ENCODE measurements around the gene CLBA1. TPM values are rescaled to one million over a fixed set of nuclear protein-coding genes. Genes with fewer than 3 reads are reported as not detected.

CLBA1 gene
- total RNA-seq (5.1 TPM), polyA plus RNA-seq (ENCODE audit: insufficient read depth in 1 of 8, insufficient read length in 8 of 8, low replicate concordance in 1 of 8) (1 to 10 TPM; 3.5 to 7.1 (median 4.5) TPM)
- long read RNA-seq, donor 1, partial matches to known transcripts: 0 of 3 reads
- long read RNA-seq, donor 1, other reads (novel, unspliced or antisense): 0 of 3 reads
- long read RNA-seq, donor 2: 0 reads
- long read RNA-seq, donor 3, partial matches to known transcripts: 0 of 2 reads
- long read RNA-seq, donor 3, other reads (novel, unspliced or antisense): 0 of 2 reads
- long read RNA-seq, donor 4, partial matches to known transcripts: 0 of 1 reads
- long read RNA-seq, donor 4, other reads (novel, unspliced or antisense): 0 of 1 reads
- long read RNA-seq, donor 5, partial matches to known transcripts: 0 of 1 reads
- long read RNA-seq, donor 5, other reads (novel, unspliced or antisense): 0 of 1 reads
- long read RNA-seq, donor 6, partial matches to known transcripts: 0 of 2 reads
- long read RNA-seq, donor 6, other reads (novel, unspliced or antisense): 0 of 2 reads
- long read RNA-seq, donor 7, partial matches to known transcripts: 0 of 3 reads
- long read RNA-seq, donor 7, other reads (novel, unspliced or antisense): 0 of 3 reads
- long read RNA-seq, donor 8, partial matches to known transcripts: 0 of 2 reads
- long read RNA-seq, donor 8, other reads (novel, unspliced or antisense): 0 of 2 reads
- long read RNA-seq, donor 9: 0 reads
- long read RNA-seq, donor 10: 0 reads
- long read RNA-seq, donor 11, partial matches to known transcripts: 0 of 1 reads
- long read RNA-seq, donor 11, other reads (novel, unspliced or antisense): 0 of 1 reads

- no peaks in the 10 kb centered on the region for H3K9me3 ChIP-seq (replicated peaks; ENCODE audit: control insufficient read depth, low read depth, low read length)
- H3K4me3 ChIP-seq (ENCODE audit: low read length): peak within 1 kb of the TSS; percentile 55
- peak; percentile 97 for DNase-seq
- peaks cover 39% of the 10 kb centered on the region for H3K4me1 ChIP-seq (ENCODE audit: control insufficient read depth, insufficient read depth, low read length)
- H3K27ac ChIP-seq (ENCODE audit: low read length): no peak within 1 kb of the TSS
- peaks cover 3% of the 10 kb centered on the region for H3K36me3 ChIP-seq (ENCODE audit: control insufficient read depth, insufficient read depth, low read length)
- WGBS (ENCODE audit: insufficient coverage): 2% methylated on average over 77 of the region's 77 CpGs
- no peaks in the 10 kb centered on the region for H3K27me3 ChIP-seq (ENCODE audit: control insufficient read depth, insufficient read depth, low read length)
Observed at GRCh38 chr14:104985675-104986486, at the start of gene CLBA1. Gene CLBA1, plus strand, starts transcription at chr14:104985788. Its CDS starts 644 bp downstream, at chr14:104986432.

- H3K4me3 ChIP-seq (ENCODE audit: low read length): no peak overlapping the region
- DNase-seq: no peak
- peaks cover 31% of the 10 kb centered on the region for H3K4me1 ChIP-seq (ENCODE audit: control insufficient read depth, insufficient read depth, low read length)
- no peaks in the 10 kb centered on the region for H3K36me3 ChIP-seq (ENCODE audit: control insufficient read depth, insufficient read depth, low read length)
- no CpG with 5 or more reads among the region's 2 CpGs for WGBS (ENCODE audit: insufficient coverage)
- H3K27me3 ChIP-seq (ENCODE audit: control insufficient read depth, insufficient read depth, low read length): peaks cover 36% of the 10 kb centered on the region
- no peak overlapping the region for H3K27ac ChIP-seq (ENCODE audit: low read length)
- no peaks in the 10 kb centered on the region for H3K9me3 ChIP-seq (replicated peaks; ENCODE audit: control insufficient read depth, low read depth, low read length)
Observed at GRCh38 chr14:104935955-104936354, 49.6 kb upstream of the CLBA1 start.

- no peak for DNase-seq
- Histone ChIP-seq H3K4me3 (ENCODE audit: low read length) (no peak overlapping the region), H3K36me3 (ENCODE audit: control insufficient read depth, insufficient read depth, low read length) (no peaks in the 10 kb centered on the region), H3K27ac (ENCODE audit: low read length) (no peak overlapping the region), H3K4me1 (ENCODE audit: control insufficient read depth, insufficient read depth, low read length) (peaks cover 25% of the 10 kb centered on the region), H3K9me3 (replicated peaks; ENCODE audit: control insufficient read depth, low read depth, low read length) (no peaks in the 10 kb centered on the region), H3K27me3 (ENCODE audit: control insufficient read depth, insufficient read depth, low read length) (peaks cover 33% of the 10 kb centered on the region)
- 57% methylated on average over 4 of the region's 10 CpGs for WGBS (ENCODE audit: insufficient coverage)
Observed at GRCh38 chr14:104936361-104937155, 49.0 kb upstream of the CLBA1 start.

- Histone ChIP-seq H3K36me3 (ENCODE audit: control insufficient read depth, insufficient read depth, low read length) (no peaks in the 10 kb centered on the region), H3K9me3 (replicated peaks; ENCODE audit: control insufficient read depth, low read depth, low read length) (no peaks in the 10 kb centered on the region), H3K4me3 (ENCODE audit: low read length) (no peak overlapping the region), H3K27me3 (ENCODE audit: control insufficient read depth, insufficient read depth, low read length) (peaks cover 27% of the 10 kb centered on the region), H3K27ac (ENCODE audit: low read length) (no peak overlapping the region), H3K4me1 (ENCODE audit: control insufficient read depth, insufficient read depth, low read length) (peaks cover 19% of the 10 kb centered on the region)
- DNase-seq: no peak
- WGBS (ENCODE audit: insufficient coverage): 62% methylated on average over 3 of the region's 4 CpGs
Observed at GRCh38 chr14:104937161-104937560, 48.4 kb upstream of the CLBA1 start.

- DNase-seq: no peak
- Histone ChIP-seq H3K4me1 (ENCODE audit: control insufficient read depth, insufficient read depth, low read length) (peaks cover 12% of the 10 kb centered on the region), H3K9me3 (replicated peaks; ENCODE audit: control insufficient read depth, low read depth, low read length) (no peaks in the 10 kb centered on the region), H3K36me3 (ENCODE audit: control insufficient read depth, insufficient read depth, low read length) (no peaks in the 10 kb centered on the region), H3K4me3 (ENCODE audit: low read length) (no peak overlapping the region), H3K27me3 (ENCODE audit: control insufficient read depth, insufficient read depth, low read length) (peaks cover 21% of the 10 kb centered on the region), H3K27ac (ENCODE audit: low read length) (no peak overlapping the region)
- 55% methylated on average over 5 of the region's 11 CpGs for WGBS (ENCODE audit: insufficient coverage)
Observed at GRCh38 chr14:104937694-104938365, 47.8 kb upstream of the CLBA1 start.

GRCh38 chr14:104938436-104938835, 47.2 kb upstream of the CLBA1 start:
- no peaks in the 10 kb centered on the region for H3K36me3 ChIP-seq (ENCODE audit: control insufficient read depth, insufficient read depth, low read length)
- peaks cover 9% of the 10 kb centered on the region for H3K4me1 ChIP-seq (ENCODE audit: control insufficient read depth, insufficient read depth, low read length)
- no peak for DNase-seq
- H3K27ac ChIP-seq (ENCODE audit: low read length): no peak overlapping the region
- no peaks in the 10 kb centered on the region for H3K9me3 ChIP-seq (replicated peaks; ENCODE audit: control insufficient read depth, low read depth, low read length)
- H3K4me3 ChIP-seq (ENCODE audit: low read length): no peak overlapping the region
- WGBS (ENCODE audit: insufficient coverage): 83% methylated on average over 1 of the region's 2 CpGs
- H3K27me3 ChIP-seq (ENCODE audit: control insufficient read depth, insufficient read depth, low read length): peaks cover 18% of the 10 kb centered on the region

- WGBS (ENCODE audit: insufficient coverage): 80% methylated on average over 1 of the region's 1 CpG
- Histone ChIP-seq H3K4me3 (ENCODE audit: low read length) (no peak overlapping the region), H3K36me3 (ENCODE audit: control insufficient read depth, insufficient read depth, low read length) (no peaks in the 10 kb centered on the region)
Observed at GRCh38 chr14:104938960-104939359, 46.6 kb upstream of the CLBA1 start.

GRCh38 chr14:104939666-104940410, 45.8 kb upstream of the CLBA1 start:
- peaks cover 6% of the 10 kb centered on the region for H3K4me1 ChIP-seq (ENCODE audit: control insufficient read depth, insufficient read depth, low read length)
- no peak overlapping the region for H3K27ac ChIP-seq (ENCODE audit: low read length)
- WGBS (ENCODE audit: insufficient coverage): 48% methylated on average over 8 of the region's 11 CpGs
- H3K27me3 ChIP-seq (ENCODE audit: control insufficient read depth, insufficient read depth, low read length): peaks cover 10% of the 10 kb centered on the region
- no peak overlapping the region for H3K4me3 ChIP-seq (ENCODE audit: low read length)
- no peaks in the 10 kb centered on the region for H3K9me3 ChIP-seq (replicated peaks; ENCODE audit: control insufficient read depth, low read depth, low read length)
- H3K36me3 ChIP-seq (ENCODE audit: control insufficient read depth, insufficient read depth, low read length): no peaks in the 10 kb centered on the region
- peak; percentile 23 for DNase-seq

More at GRCh38 chr14:104938960-104939359, 46.6 kb upstream of the CLBA1 start:
- H3K4me1 ChIP-seq (ENCODE audit: control insufficient read depth, insufficient read depth, low read length): peaks cover 9% of the 10 kb centered on the region
- H3K27ac ChIP-seq (ENCODE audit: low read length): no peak overlapping the region
- H3K27me3 ChIP-seq (ENCODE audit: control insufficient read depth, insufficient read depth, low read length): peaks cover 17% of the 10 kb centered on the region
- no peak for DNase-seq
- no peaks in the 10 kb centered on the region for H3K9me3 ChIP-seq (replicated peaks; ENCODE audit: control insufficient read depth, low read depth, low read length)
